Mesendoderm (in vitro differentiated cells): ENCODE data around the gene PHACTR1.

ENCODE experiments used
- DNase-seq: peaks from one replicate; pipeline ENCODE4 v3.0.0; 2013
- H2AK5ac ChIP-seq: 2 replicates; pipeline ENCODE4 v1.6.1; 2013; ENCODE audit warnings: low read length, inconsistent platforms
- H2BK120ac ChIP-seq: 2 replicates; pipeline ENCODE4 v1.6.1; 2013; ENCODE audit warnings: low read depth, mild to moderate bottlenecking, low read length, moderate library complexity, mixed read lengths
- H2BK15ac ChIP-seq: replicated peaks from 2 replicates; pipeline ENCODE4 v1.6.1; 2013; ENCODE audit warnings: low read depth, mild to moderate bottlenecking, moderate library complexity
- H2BK5ac ChIP-seq: 2 replicates; pipeline ENCODE4 v1.6.1; 2013; ENCODE audit warnings: low read length, inconsistent platforms
- H3K18ac ChIP-seq: 2 replicates; pipeline ENCODE4 v1.6.1; 2013; ENCODE audit warnings: mild to moderate bottlenecking, low read length, mixed read lengths
- H3K23ac ChIP-seq: one replicate; pipeline ENCODE4 v1.6.1; 2013; ENCODE audit warnings: low read length
- H3K27ac ChIP-seq: 2 replicates; pipeline ENCODE4 v1.5.1; 2013; ENCODE audit warnings: low read depth, mild to moderate bottlenecking, inconsistent platforms, low read length, moderate library complexity
- H3K27me3 ChIP-seq: 2 replicates; pipeline ENCODE4 v1.6.1; 2013; ENCODE audit warnings: low read length, control low read depth, mild to moderate bottlenecking, inconsistent platforms; ENCODE audit not compliant: insufficient read depth, poor library complexity
- H3K36me3 ChIP-seq: 2 replicates; pipeline ENCODE4 v1.6.1; 2013; ENCODE audit warnings: low read length, inconsistent platforms; ENCODE audit not compliant: control insufficient read depth, insufficient read depth
- H3K4ac ChIP-seq: one replicate; pipeline ENCODE4 v1.6.1; 2013; ENCODE audit warnings: low read depth, mild to moderate bottlenecking, low read length, moderate library complexity
- H3K4me1 ChIP-seq: 2 replicates; pipeline ENCODE4 v1.6.1; 2013; ENCODE audit warnings: low read depth, low read length, inconsistent platforms; ENCODE audit not compliant: control insufficient read depth
- H3K4me2 ChIP-seq: 2 replicates; pipeline ENCODE4 v1.6.1; 2013; ENCODE audit warnings: low read length
- H3K4me3 ChIP-seq: 2 replicates; pipeline ENCODE4 v1.5.1; 2013; ENCODE audit warnings: mild to moderate bottlenecking, low read length
- H3K56ac ChIP-seq: one replicate; pipeline ENCODE4 v1.6.1; 2013; ENCODE audit warnings: low read length
- H3K79me1 ChIP-seq: 2 replicates; pipeline ENCODE4 v1.6.1; 2013; ENCODE audit warnings: low read length, inconsistent platforms
- H3K79me2 ChIP-seq: 2 replicates; pipeline ENCODE4 v1.6.1; 2013; ENCODE audit warnings: mild to moderate bottlenecking, low read length; ENCODE audit not compliant: control insufficient read depth, insufficient read depth
- H3K9ac ChIP-seq: 2 replicates; pipeline ENCODE4 v1.6.1; 2013; ENCODE audit warnings: low read length, inconsistent platforms
- H4K5ac ChIP-seq: one replicate; pipeline ENCODE4 v1.6.1; 2013; ENCODE audit warnings: low read length
- H4K8ac ChIP-seq: one replicate; pipeline ENCODE4 v1.6.1; 2013; ENCODE audit warnings: low read depth, mild to moderate bottlenecking, control low read depth, low read length, moderate library complexity
- WGBS: extraction: QIAGEN DNeasy Blood & Tissue Kit; methylation state at CpG from one replicate; pipeline ENCODE4 v1.1.7; 2013; ENCODE audit warnings: low lambda C conversion rate, missing lambda C conversion rate; ENCODE audit not compliant: insufficient coverage; ENCODE audit errors: extremely low coverage; 5-methylcytosine and 5-hydroxymethylcytosine counted together

PHACTR1 gene

GRCh38 chr6:13287104-13287503, 570.5 kb downstream of the PHACTR1 start:
- no peaks in the 10 kb centered on the region for H3K79me1 ChIP-seq
- no peak overlapping the region for H2AK5ac ChIP-seq
- no peak overlapping the region for H3K27ac ChIP-seq
- no peaks in the 10 kb centered on the region for H3K27me3 ChIP-seq
- no peak overlapping the region for H4K5ac ChIP-seq
- H3K4me2 ChIP-seq: no peak overlapping the region
- H3K18ac ChIP-seq: no peak overlapping the region
- no peaks in the 10 kb centered on the region for H3K79me2 ChIP-seq
- H4K8ac ChIP-seq: no peak overlapping the region
- no peaks in the 10 kb centered on the region for H3K4me1 ChIP-seq
- no peak overlapping the region for H2BK120ac ChIP-seq
- H2BK5ac ChIP-seq: no peak overlapping the region
- H3K4me3 ChIP-seq: no peak overlapping the region
- H2BK15ac ChIP-seq: no peak overlapping the region
- no peak overlapping the region for H3K4ac ChIP-seq
- WGBS: no CpG with 5 or more reads among the region's 7 CpGs
- no peak overlapping the region for H3K56ac ChIP-seq
- no peak for DNase-seq
- peaks cover 3% of the 10 kb centered on the region for H3K36me3 ChIP-seq
- H3K9ac ChIP-seq: no peak overlapping the region
- H3K23ac ChIP-seq: no peak overlapping the region

- DNase-seq: no peak
- H2BK15ac ChIP-seq: no peak overlapping the region
- H3K27ac ChIP-seq: no peak overlapping the region
- peaks cover 10% of the 10 kb centered on the region for H3K36me3 ChIP-seq
- H3K27me3 ChIP-seq: no peaks in the 10 kb centered on the region
- H3K4me3 ChIP-seq: no peak overlapping the region
- H3K9ac ChIP-seq: no peak overlapping the region
- H3K4me2 ChIP-seq: no peak overlapping the region
- H4K8ac ChIP-seq: no peak overlapping the region
- H4K5ac ChIP-seq: no peak overlapping the region
- H3K4ac ChIP-seq: no peak overlapping the region
- H3K23ac ChIP-seq: no peak overlapping the region
- no peak overlapping the region for H2BK5ac ChIP-seq
- H3K79me1 ChIP-seq: no peaks in the 10 kb centered on the region
- H2AK5ac ChIP-seq: no peak overlapping the region
- H3K56ac ChIP-seq: no peak overlapping the region
- no CpG with 5 or more reads among the region's 9 CpGs for WGBS
- no peaks in the 10 kb centered on the region for H3K79me2 ChIP-seq
- no peaks in the 10 kb centered on the region for H3K4me1 ChIP-seq
- no peak overlapping the region for H2BK120ac ChIP-seq
- H3K18ac ChIP-seq: no peak overlapping the region
Observed at GRCh38 chr6:13288481-13288880, 571.9 kb downstream of the PHACTR1 start.

GRCh38 chr6:13288969-13289391, 572.4 kb downstream of the PHACTR1 start:
- WGBS: no CpG with 5 or more reads among the region's 13 CpGs
- no peak overlapping the region for H3K4me2 ChIP-seq
- no peak overlapping the region for H3K9ac ChIP-seq
- H3K79me2 ChIP-seq: no peaks in the 10 kb centered on the region
- H2BK120ac ChIP-seq: no peak overlapping the region
- no peaks in the 10 kb centered on the region for H3K79me1 ChIP-seq
- no peak overlapping the region for H3K4ac ChIP-seq
- no peak overlapping the region for H3K27ac ChIP-seq
- no peak overlapping the region for H4K5ac ChIP-seq
- no peak for DNase-seq
- no peaks in the 10 kb centered on the region for H3K4me1 ChIP-seq
- H2BK15ac ChIP-seq: no peak overlapping the region
- no peak overlapping the region for H3K18ac ChIP-seq
- H2BK5ac ChIP-seq: no peak overlapping the region
- no peak overlapping the region for H4K8ac ChIP-seq
- no peak overlapping the region for H2AK5ac ChIP-seq
- H3K4me3 ChIP-seq: no peak overlapping the region
- H3K23ac ChIP-seq: no peak overlapping the region
- H3K56ac ChIP-seq: no peak overlapping the region
- peaks cover 10% of the 10 kb centered on the region for H3K36me3 ChIP-seq
- no peaks in the 10 kb centered on the region for H3K27me3 ChIP-seq

GRCh38 chr6:13289789-13290318, 573.3 kb downstream of the PHACTR1 start:
- H2BK5ac ChIP-seq: no peak overlapping the region
- H4K8ac ChIP-seq: no peak overlapping the region
- no peaks in the 10 kb centered on the region for H3K4me1 ChIP-seq
- H2BK120ac ChIP-seq: no peak overlapping the region
- no peak overlapping the region for H2AK5ac ChIP-seq
- H3K27ac ChIP-seq: no peak overlapping the region
- no peak overlapping the region for H3K18ac ChIP-seq
- H3K27me3 ChIP-seq: no peaks in the 10 kb centered on the region
- H3K56ac ChIP-seq: no peak overlapping the region
- H3K36me3 ChIP-seq: peaks cover 16% of the 10 kb centered on the region
- no peaks in the 10 kb centered on the region for H3K79me2 ChIP-seq
- no peak for DNase-seq
- no peak overlapping the region for H3K4me2 ChIP-seq
- H2BK15ac ChIP-seq: no peak overlapping the region
- no peaks in the 10 kb centered on the region for H3K79me1 ChIP-seq
- H3K4ac ChIP-seq: no peak overlapping the region
- no peak overlapping the region for H3K4me3 ChIP-seq
- no peak overlapping the region for H4K5ac ChIP-seq
- no peak overlapping the region for H3K23ac ChIP-seq
- WGBS: no CpG with 5 or more reads among the region's 9 CpGs
- no peak overlapping the region for H3K9ac ChIP-seq

- Histone ChIP-seq H3K79me2 (no peaks in the 10 kb centered on the region), H3K36me3 (peaks cover 16% of the 10 kb centered on the region), H2BK5ac (no peak overlapping the region), H3K18ac (no peak overlapping the region), H2BK120ac (no peak overlapping the region), H2BK15ac (no peak overlapping the region), H3K4me1 (no peaks in the 10 kb centered on the region), H3K4me2 (no peak overlapping the region), H3K56ac (no peak overlapping the region), H2AK5ac (no peak overlapping the region), H3K27me3 (no peaks in the 10 kb centered on the region), H3K27ac (no peak overlapping the region), H3K4me3 (no peak overlapping the region), H3K23ac (no peak overlapping the region), H4K8ac (no peak overlapping the region), H3K79me1 (no peaks in the 10 kb centered on the region), H4K5ac (no peak overlapping the region), H3K9ac (no peak overlapping the region), H3K4ac (no peak overlapping the region)
- DNase-seq: no peak
- WGBS: no CpG with 5 or more reads among the region's 2 CpGs
Observed at GRCh38 chr6:13290335-13290734, 573.8 kb downstream of the PHACTR1 start.

GRCh38 chr6:13292774-13293173, 576.2 kb downstream of the PHACTR1 start:
- Histone ChIP-seq H4K8ac (no peak overlapping the region), H3K56ac (no peak overlapping the region), H3K4me2 (no peak overlapping the region), H4K5ac (no peak overlapping the region), H2BK5ac (no peak overlapping the region), H3K18ac (no peak overlapping the region), H2BK120ac (no peak overlapping the region), H3K4me3 (no peak overlapping the region), H3K4ac (no peak overlapping the region), H3K27ac (no peak overlapping the region), H3K79me1 (no peaks in the 10 kb centered on the region), H3K27me3 (no peaks in the 10 kb centered on the region), H2BK15ac (no peak overlapping the region), H3K79me2 (no peaks in the 10 kb centered on the region), H3K9ac (no peak overlapping the region), H3K23ac (no peak overlapping the region), H3K36me3 (peaks cover 19% of the 10 kb centered on the region), H3K4me1 (no peaks in the 10 kb centered on the region), H2AK5ac (no peak overlapping the region)
- no CpG with 5 or more reads among the region's 9 CpGs for WGBS
- DNase-seq: no peak
